GM12878 (cell line): Measurements from ENCODE around the gene NTF3. TPM values are rescaled to one million over a fixed set of nuclear protein-coding genes. Genes with fewer than 3 reads are reported as not detected.

Source experiments
- ATAC-seq: fragments of 200-7000 bp; cut with Tn5 transposase; 3 replicates; pipeline ENCODE4 v1.9.1; 2020; ENCODE audit warnings: mild to moderate bottlenecking, moderate library complexity
- BruUV-seq: library from RNA; stranded (reverse); fragments of 400-500 nt; replicated peaks from 2 replicates; lab custom pipeline; 2021; lab: Mats Ljungman, UMichigan
- CTCF ChIA-PET: fragments of 300-600 bp; sonication (Branson Sonifier 250); formaldehyde crosslinking; extraction: SDS; loops from one replicate; lab custom pipeline; 2021; ENCODE audit warnings: inconsistent platforms; lab: Yijun Ruan, JAX
- POLR2A ChIA-PET: fragments of 350-600 bp; formaldehyde crosslinking; extraction: SDS; loops from one replicate; lab custom pipeline; 2021; ENCODE audit warnings: inconsistent platforms; lab: Charles Lee
- RAD21 ChIA-PET: fragments of 300-600 bp; sonication (Branson Sonifier 250); formaldehyde crosslinking; loops from one replicate; lab custom pipeline; 2023; ENCODE audit warnings: antibody characterized with exemption; ENCODE audit not compliant: unreplicated experiment; lab: Charles Lee
- SMC1A ChIA-PET: fragments of 300-600 bp; sonication (Branson Sonifier 250); formaldehyde crosslinking; loops from one replicate; lab custom pipeline; 2023; ENCODE audit not compliant: unreplicated experiment, uncharacterized antibody; lab: Charles Lee
- DNase-seq: peaks from one replicate; pipeline ENCODE4 v3.0.0-alpha.2; 2011; ENCODE audit warnings: low read depth, low spot score
- FAIRE-seq: peaks from 3 replicates; lab custom pipeline; 2011; peaks lifted over from hg19 to GRCh38; lab: Jason Lieb, UNC
- H2AFZ ChIP-seq: 2 replicates; pipeline ENCODE4 v1.6.0; 2011; ENCODE audit warnings: low read depth, low read length, control low read depth; ENCODE audit not compliant: control insufficient read depth
- H3K27ac ChIP-seq: 2 replicates; pipeline ENCODE4 v1.5.1; 2011; ENCODE audit warnings: control low read depth; ENCODE audit not compliant: control insufficient read depth, insufficient read depth
- H3K27me3 ChIP-seq, 2 experiments: replicated peaks in 1 of 2; 2 replicates each; pipeline versions ENCODE4 v1.6.0 to v1.6.1; 2011; ENCODE audit warnings: low read length in 1 of 2; ENCODE audit not compliant: control insufficient read depth in 2 of 2, insufficient read depth in 2 of 2
- H3K36me3 ChIP-seq, 2 experiments: 2 replicates each; pipeline ENCODE4 v1.5.1; 2011; ENCODE audit warnings: low read length in 1 of 2; ENCODE audit not compliant: control insufficient read depth in 2 of 2, insufficient read depth in 2 of 2
- H3K4me1 ChIP-seq: 2 replicates; pipeline ENCODE4 v1.6.1; 2011; ENCODE audit warnings: mild to moderate bottlenecking, low read length, moderate library complexity, mixed read lengths; ENCODE audit not compliant: control insufficient read depth, insufficient read depth
- H3K4me2 ChIP-seq: 2 replicates; pipeline ENCODE4 v1.6.0; 2011; ENCODE audit warnings: control low read depth; ENCODE audit not compliant: control insufficient read depth, insufficient read depth
- H3K4me3 ChIP-seq: fragments of 200-600 bp; sonication (generic); 2 replicates; pipeline ENCODE4 v1.5.1; 2016
- H3K79me2 ChIP-seq: 2 replicates; pipeline ENCODE4 v1.6.0; 2011; ENCODE audit warnings: low read length; ENCODE audit not compliant: control insufficient read depth, insufficient read depth
- H3K9ac ChIP-seq: 2 replicates; pipeline ENCODE4 v1.8.0; 2011; ENCODE audit warnings: low read length, control low read depth, mixed read lengths; ENCODE audit not compliant: control insufficient read depth, insufficient read depth
- H3K9me3 ChIP-seq: replicated peaks from 3 replicates; pipeline ENCODE4 v1.5.1; 2011; ENCODE audit warnings: mild to moderate bottlenecking, low read length; ENCODE audit not compliant: control insufficient read depth, insufficient read depth
- H4K20me1 ChIP-seq: 2 replicates; pipeline ENCODE4 v1.6.0; 2011; ENCODE audit not compliant: control insufficient read depth, insufficient read depth
- CEBPZ ChIP-seq: fragments of 150-350 bp; IDR thresholded peaks from 2 replicates; pipeline ENCODE4 v1.6.1; 2016; ENCODE audit warnings: low read depth, low read length
- MAX ChIP-seq: IDR thresholded peaks from 2 replicates; pipeline ENCODE4 v1.6.1; 2012; ENCODE audit warnings: low read depth, low read length, improper control_type of control experiment
- PBX3 ChIP-seq: IDR thresholded peaks from 2 replicates; pipeline ENCODE4 v1.6.1; 2011; ENCODE audit warnings: mild to moderate bottlenecking, low read depth, low read length, moderate library complexity; ENCODE audit not compliant: insufficient replicate concordance
- SIX5 ChIP-seq: IDR thresholded peaks from 2 replicates; pipeline ENCODE4 v1.6.1; 2011; ENCODE audit warnings: mild to moderate bottlenecking, low read depth, low read length, moderate library complexity; ENCODE audit not compliant: severe bottlenecking
- SRF ChIP-seq, 2 experiments: IDR thresholded peaks; 2 replicates each; pipeline ENCODE4 v1.6.1; 2011; ENCODE audit warnings: low read depth in 2 of 2, low read length in 2 of 2, mild to moderate bottlenecking in 1 of 2, moderate library complexity in 1 of 2
- USF1 ChIP-seq: IDR thresholded peaks from 2 replicates; pipeline ENCODE4 v1.6.1; 2011; ENCODE audit warnings: borderline replicate concordance, low read depth, mild to moderate bottlenecking, moderate library complexity, mixed read lengths, low read length; ENCODE audit not compliant: insufficient read depth; ENCODE audit errors: extremely low read length
- WGBS: methylation state at CpG from one replicate; pipeline ENCODE4 v1.1.6; 2016; ENCODE audit warnings: low lambda C conversion rate; ENCODE audit not compliant: insufficient replicate concordance, insufficient coverage; ENCODE audit errors: missing lambda C conversion rate; 5-methylcytosine and 5-hydroxymethylcytosine counted together
- in situ Hi-C: fragments of 300-500 bp; cut with MboI; formaldehyde crosslinking; loops from 9 replicates; pipeline ENCODE4 v1.14.3; 2018; ENCODE audit warnings: mixed read lengths
- intact Hi-C: fragments of 100-400 bp; cut with micrococcal nuclease; formaldehyde crosslinking; loops from one replicate; pipeline ENCODE4 v1.14.2; 2022; ENCODE audit not compliant: unreplicated experiment
- polyA plus RNA-seq, 11 experiments: library from polyadenylated mRNA; depleted of rRNA in 4 of 11; unstranded in 6 of 11; stranded (reverse) in 5 of 11; fragments of >200 nt; fragmentation: Nextera tagmentation in 4 of 11; fragmentation: Illumina TruSeq in 1 of 11; extraction: Ambion mirVana in 4 of 11; extraction: Trizol in 1 of 11; gene quantifications; 1 replicate in 1 of 11; 2 replicates in 10 of 11; pipeline versions ENCODE4 v1.2.1 to v1.2.3, GENCODE V29; 2011 to 2016; ENCODE audit warnings: inconsistent platforms in 2 of 11, missing spikeins in 2 of 11, low read depth in 1 of 11
- total RNA-seq, 4 experiments: library from RNA; depleted of rRNA in 3 of 4; stranded (reverse); fragments of >200 nt in 3 of 4; fragmentation: Illumina TruSeq in 1 of 4; extraction: Trizol in 1 of 4; gene quantifications; 2 replicates each; pipeline versions ENCODE4 v1.2.1 to v1.2.3, GENCODE V29; 2013 to 2021

The NTF3 gene
- total and polyA plus RNA-seq, 10 of the 15 experiments (the other 5 are each of a cell fraction or from before 2014, with no cell fraction given): 0.07 TPM; not detected in 9

GRCh38 chr12:5522432-5523335 lies 90.8 kb downstream of the NTF3 start:
- intact Hi-C loops: no loop called here
- no peak overlapping the region for H2AFZ ChIP-seq
- H3K4me1 ChIP-seq: no peaks in the 10 kb centered on the region
- BruUV-seq: no TSS peak
- DNase-seq: no peak
- no peaks in the 10 kb centered on the region for H3K9me3 ChIP-seq
- H4K20me1 ChIP-seq: no peaks in the 10 kb centered on the region
- 18% methylated on average over 11 of the region's 11 CpGs for WGBS
- no peak for ATAC-seq
- no peak overlapping the region for H3K27ac ChIP-seq
- SMC1A ChIA-PET: no interaction called here
- CTCF ChIA-PET: no interaction called here
- H3K36me3 ChIP-seq: no peaks in the 10 kb centered on the region
- H3K4me3 ChIP-seq: no peak overlapping the region
- RAD21 ChIA-PET: no interaction called here
- H3K27me3 ChIP-seq: peaks cover 0 to 1% of the 10 kb centered on the region in 2 experiments; a peak in 2 of 4 replicates
- no peak overlapping the region for H3K4me2 ChIP-seq
- in situ Hi-C loops: no loop called here
- H3K9ac ChIP-seq: no peak overlapping the region
- no peak for TF ChIP-seq SIX5
- TF ChIP-seq SRF (IDR thresholded peaks at IDR 0.05; ENCODE audit: low read depth in 2 of 2, low read length in 2 of 2): 0 out of 4 replicates have a peak, but pooled peaks of 1 of the 2 experiments have one; percentile 36
- POLR2A ChIA-PET: no interaction called here
- FAIRE-seq: no peak
- H3K79me2 ChIP-seq: no peaks in the 10 kb centered on the region

DNA sequence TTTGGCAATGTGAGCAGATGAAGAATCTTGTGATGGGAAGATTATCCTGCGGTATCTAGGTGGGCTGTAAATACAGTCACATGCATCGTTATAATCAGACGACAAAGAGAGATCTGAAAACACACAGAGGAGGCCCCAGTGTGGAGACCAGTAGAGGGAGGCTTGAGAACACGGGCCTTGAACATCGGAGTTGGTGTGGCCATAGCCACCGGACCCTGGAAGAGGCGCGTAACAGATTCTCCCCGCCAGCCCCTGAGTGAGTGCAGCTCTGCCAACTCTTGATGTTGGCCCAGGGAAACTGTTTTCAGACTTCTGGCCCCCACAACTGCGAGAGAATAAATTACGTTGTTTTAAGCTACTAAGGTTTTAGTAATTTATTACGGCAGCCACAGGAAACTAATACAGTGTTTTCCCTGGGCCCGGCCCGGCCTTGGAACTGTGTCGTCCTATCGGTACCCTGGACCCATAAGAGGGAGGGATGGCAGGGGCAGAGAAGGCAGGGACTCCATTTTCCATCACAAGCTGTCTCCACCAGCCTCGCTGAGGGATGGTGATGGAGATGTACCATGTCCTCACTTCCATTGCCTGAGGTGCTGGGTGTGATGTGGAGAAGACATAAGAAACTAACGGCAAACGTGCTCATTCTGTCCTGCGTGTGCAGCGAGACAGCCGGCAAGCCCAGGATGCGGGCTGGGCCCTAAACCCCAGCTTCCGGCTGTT lies 91.6 kb downstream of the NTF3 start:
- CTCF ChIA-PET: no interaction called here
- no TSS peak for BruUV-seq
- Histone ChIP-seq H3K27me3 (peaks cover 0 to 1% of the 10 kb centered on the region in 2 experiments; a peak in 2 of 4 replicates), H3K9ac (no peak overlapping the region), H4K20me1 (no peaks in the 10 kb centered on the region), H3K4me3 (no peak overlapping the region), H3K9me3 (no peaks in the 10 kb centered on the region), H3K79me2 (no peaks in the 10 kb centered on the region), H3K27ac (no peak overlapping the region), H3K4me2 (no peak overlapping the region), H3K36me3 (no peaks in the 10 kb centered on the region), H3K4me1 (no peaks in the 10 kb centered on the region), H2AFZ (no peak overlapping the region)
- DNase-seq: no peak
- RAD21 ChIA-PET: no interaction called here
- SMC1A ChIA-PET: no interaction called here
- 68% methylated on average over 24 of the region's 24 CpGs for WGBS
- intact Hi-C loops: no loop called here
- ATAC-seq: no peak
- in situ Hi-C loops: no loop called here
- POLR2A ChIA-PET: no interaction called here
- no peak for FAIRE-seq
- no peak for TF ChIP-seq USF1
- TF ChIP-seq MAX: no peak
- TF ChIP-seq PBX3: no peak
- TF ChIP-seq CEBPZ: no peak
